Measurements from ENCODE around the gene APAF1.

DNA sequence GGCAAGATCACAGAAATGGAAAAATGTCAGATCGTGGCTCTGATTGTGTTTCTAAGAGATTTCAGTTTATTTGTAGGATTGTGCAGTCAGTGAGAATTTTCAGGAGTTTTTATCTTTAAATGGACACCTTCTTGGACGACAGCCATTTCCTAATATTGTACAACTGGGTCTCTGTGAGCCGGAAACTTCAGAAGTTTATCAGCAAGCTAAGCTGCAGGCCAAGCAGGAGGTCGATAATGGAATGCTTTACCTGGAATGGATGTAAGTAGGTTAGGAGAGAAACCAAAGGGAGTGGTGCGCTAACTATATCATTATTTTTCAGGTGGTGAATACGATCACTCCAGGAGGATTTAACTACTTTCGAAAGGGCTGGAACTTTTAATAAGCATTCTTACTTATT lies 26.4 kb downstream of the APAF1 start:
- TF ChIP-seq, protein P1, sequence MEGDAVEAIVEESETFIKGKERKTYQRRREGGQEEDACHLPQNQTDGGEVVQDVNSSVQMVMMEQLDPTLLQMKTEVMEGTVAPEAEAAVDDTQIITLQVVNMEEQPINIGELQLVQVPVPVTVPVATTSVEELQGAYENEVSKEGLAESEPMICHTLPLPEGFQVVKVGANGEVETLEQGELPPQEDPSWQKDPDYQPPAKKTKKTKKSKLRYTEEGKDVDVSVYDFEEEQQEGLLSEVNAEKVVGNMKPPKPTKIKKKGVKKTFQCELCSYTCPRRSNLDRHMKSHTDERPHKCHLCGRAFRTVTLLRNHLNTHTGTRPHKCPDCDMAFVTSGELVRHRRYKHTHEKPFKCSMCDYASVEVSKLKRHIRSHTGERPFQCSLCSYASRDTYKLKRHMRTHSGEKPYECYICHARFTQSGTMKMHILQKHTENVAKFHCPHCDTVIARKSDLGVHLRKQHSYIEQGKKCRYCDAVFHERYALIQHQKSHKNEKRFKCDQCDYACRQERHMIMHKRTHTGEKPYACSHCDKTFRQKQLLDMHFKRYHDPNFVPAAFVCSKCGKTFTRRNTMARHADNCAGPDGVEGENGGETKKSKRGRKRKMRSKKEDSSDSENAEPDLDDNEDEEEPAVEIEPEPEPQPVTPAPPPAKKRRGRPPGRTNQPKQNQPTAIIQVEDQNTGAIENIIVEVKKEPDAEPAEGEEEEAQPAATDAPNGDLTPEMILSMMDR (IDR thresholded peaks at IDR 0.05): no peak
- TF ChIP-seq POLR2AphosphoS5 (IDR thresholded peaks at IDR 0.05): no peak
